Pancreas (tissue), 10 donors: Measurements from ENCODE around the gene MAPT. TPM values are rescaled to one million over a fixed set of nuclear protein-coding genes. Genes with fewer than 3 reads are reported as not detected.
"Not testable (repeated sequence)": the region's sequence is repeated elsewhere in the genome, so short reads cannot be mapped to it uniquely, and the experiment has no call there.

ENCODE experiments used
- ATAC-seq, 4 donors: fragments of 200-7000 bp; cut with Tn5 transposase; one replicate each; pipeline versions ENCODE4 v1.8.0 to v1.9.1; 2020; ENCODE audit warnings: mild to moderate bottlenecking in 4 of 4, moderate library complexity in 4 of 4
- DNase-seq, 6 donors: peaks; one replicate each; pipeline ENCODE4 v3.0.0-alpha.2; 2020
- FAIRE-seq: peaks from 2 replicates; lab custom pipeline; 2012; peaks lifted over from hg19 to GRCh38; lab: Jason Lieb, UNC
- H3K27ac ChIP-seq, 4 donors: fragments of 200-600 bp; sonication (generic); 1 replicate in 3 of 4; 2 replicates in 1 of 4; pipeline versions ENCODE4 v1.5.0 to v1.8.0; 2020
- H3K27me3 ChIP-seq, 4 donors: fragments of 200-600 bp; one replicate each; pipeline ENCODE4 v1.8.0; 2021
- H3K36me3 ChIP-seq, 3 donors: fragments of 200-600 bp; sonication (generic) in 1 of 3; one replicate each; pipeline versions ENCODE4 v1.5.0 to v1.8.0; 2020 to 2021
- H3K4me1 ChIP-seq, 3 donors: fragments of 200-600 bp; one replicate each; pipeline ENCODE4 v1.8.0; 2021
- H3K4me3 ChIP-seq, 4 donors: fragments of 200-600 bp; sonication (generic) in 2 of 4; one replicate each; pipeline versions ENCODE4 v1.5.0 to v1.8.0; 2020 to 2021
- H3K9me3 ChIP-seq, 4 donors: fragments of 200-600 bp; one replicate each; pipeline ENCODE4 v1.8.0; 2021
- CTCF ChIP-seq, 4 donors: fragments of 200-600 bp; sonication (generic) in 3 of 4; IDR thresholded peaks; one replicate each; pipeline versions ENCODE4 v1.5.0 to v1.8.0; 2021; ENCODE audit warnings: antibody characterized with exemption in 4 of 4
- WGBS, 2 donors: extraction: QIAGEN DNeasy Blood & Tissue Kit; methylation state at CpG; one replicate each; pipeline ENCODE4 v1.1.7; 2013; 5-methylcytosine and 5-hydroxymethylcytosine counted together
- intact Hi-C, 3 donors: fragments of 100-400 bp; cut with DNase I; formaldehyde crosslinking; loops; one replicate each; pipeline versions ENCODE4 v1.11.1 to v1.14.2; 2022
- polyA plus RNA-seq, 2 donors: library from polyadenylated mRNA; stranded (reverse); fragments of 200-250 nt; gene quantifications; one replicate each; pipeline ENCODE4 v1.2.3, GENCODE V29; 2013
- total RNA-seq, 6 donors: library from RNA; stranded (reverse); fragmentation: NEBNext Ultra II Directional in 4 of 6; extraction: Animal tissue kit (Norgen Biotek cat#: 25700) in 4 of 6; gene quantifications; one replicate each; pipeline versions ENCODE4 v1.2.1 to v1.2.4, GENCODE V29; 2021 to 2023
- donor health status: healthy with polysubstance abuse.
- donor health status: DM: no; HTN: no; CAD: no; lungs with moderate emphysema.
- donor health status: DM: no; HTN: no; CAD: no.
- donor health status: control.
- donor health status: control.
- donor health status: Bipolar disorder and iron deficiency.
- donor health status: DM: yes; HTN: yes; CAD: no.
- donor health status: DM: no; HTN: no; CAD: no.
- donor health status: DM: no; HTN: no; CAD: no.
- donor health status: DM: yes; HTN: yes; CAD: no.

The MAPT gene
- total and polyA plus RNA-seq, 8 donors, result 1.1 to 3.2 (median 1.7) TPM

GRCh38 chr17:46012506-46013079 is 118.2 kb downstream of the MAPT start:
- Histone ChIP-seq H3K27me3 (no peaks in the 10 kb centered on the region), H3K9me3 (no peaks in the 10 kb centered on the region), H3K4me1 (peaks cover 0 to 2% (median 0%) of the 10 kb centered on the region in 3 donors), H3K27ac (no peak overlapping the region), H3K4me3 (no peak overlapping the region), H3K36me3 (no peaks in the 10 kb centered on the region)
- WGBS, 2 donors, result 85 to 86% methylated on average over 9 to 11 of the region's 11 CpGs
- no peak for FAIRE-seq
- peak in 1 of 6 donors; percentile 46 for DNase-seq
- intact Hi-C loops, result no loop called here
- no peak for ATAC-seq
- no peak for TF ChIP-seq CTCF (IDR thresholded peaks at IDR 0.05)

- Histone ChIP-seq H3K4me3 (no peak overlapping the region), H3K27me3 (no peaks in the 10 kb centered on the region), H3K9me3 (no peaks in the 10 kb centered on the region), H3K4me1 (peaks cover 0 to 5% (median 0%) of the 10 kb centered on the region in 3 donors), H3K27ac (no peak overlapping the region), H3K36me3 (no peaks in the 10 kb centered on the region)
- intact Hi-C loops, result no loop called here
- no peak for TF ChIP-seq CTCF (IDR thresholded peaks at IDR 0.05)
- 92 to 93% methylated on average over 7 of the region's 7 CpGs for WGBS, 2 donors
- ATAC-seq (no peak), DNase-seq (peak in 1 of 6 donors; percentile 57), FAIRE-seq (no peak)
Observed at GRCh38 chr17:46013127-46013501, 118.8 kb downstream of the MAPT start.

DNA sequence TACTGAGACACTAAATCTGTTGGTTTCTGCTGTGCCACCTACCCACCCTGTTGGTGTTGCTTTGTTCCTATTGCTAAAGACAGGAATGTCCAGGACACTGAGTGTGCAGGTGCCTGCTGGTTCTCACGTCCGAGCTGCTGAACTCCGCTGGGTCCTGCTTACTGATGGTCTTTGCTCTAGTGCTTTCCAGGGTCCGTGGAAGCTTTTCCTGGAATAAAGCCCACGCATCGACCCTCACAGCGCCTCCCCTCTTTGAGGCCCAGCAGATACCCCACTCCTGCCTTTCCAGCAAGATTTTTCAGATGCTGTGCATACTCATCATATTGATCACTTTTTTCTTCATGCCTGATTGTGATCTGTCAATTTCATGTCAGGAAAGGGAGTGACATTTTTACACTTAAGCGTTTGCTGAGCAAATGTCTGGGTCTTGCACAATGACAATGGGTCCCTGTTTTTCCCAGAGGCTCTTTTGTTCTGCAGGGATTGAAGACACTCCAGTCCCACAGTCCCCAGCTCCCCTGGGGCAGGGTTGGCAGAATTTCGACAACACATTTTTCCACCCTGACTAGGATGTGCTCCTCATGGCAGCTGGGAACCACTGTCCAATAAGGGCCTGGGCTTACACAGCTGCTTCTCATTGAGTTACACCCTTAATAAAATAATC is 119.3 kb downstream of the MAPT start:
- Histone ChIP-seq H3K27me3 (no peaks in the 10 kb centered on the region), H3K4me1 (peaks cover 0 to 8% (median 0%) of the 10 kb centered on the region in 3 donors), H3K27ac (no peak overlapping the region), H3K9me3 (no peaks in the 10 kb centered on the region), H3K36me3 (no peaks in the 10 kb centered on the region), H3K4me3 (no peak overlapping the region)
- FAIRE-seq (no peak), DNase-seq (no peak), ATAC-seq (no peak)
- intact Hi-C loops, result no loop called here
- TF ChIP-seq CTCF (IDR thresholded peaks at IDR 0.05), result no peak
- WGBS, 2 donors, result 75 to 76% methylated on average over 9 of the region's 9 CpGs

DNA sequence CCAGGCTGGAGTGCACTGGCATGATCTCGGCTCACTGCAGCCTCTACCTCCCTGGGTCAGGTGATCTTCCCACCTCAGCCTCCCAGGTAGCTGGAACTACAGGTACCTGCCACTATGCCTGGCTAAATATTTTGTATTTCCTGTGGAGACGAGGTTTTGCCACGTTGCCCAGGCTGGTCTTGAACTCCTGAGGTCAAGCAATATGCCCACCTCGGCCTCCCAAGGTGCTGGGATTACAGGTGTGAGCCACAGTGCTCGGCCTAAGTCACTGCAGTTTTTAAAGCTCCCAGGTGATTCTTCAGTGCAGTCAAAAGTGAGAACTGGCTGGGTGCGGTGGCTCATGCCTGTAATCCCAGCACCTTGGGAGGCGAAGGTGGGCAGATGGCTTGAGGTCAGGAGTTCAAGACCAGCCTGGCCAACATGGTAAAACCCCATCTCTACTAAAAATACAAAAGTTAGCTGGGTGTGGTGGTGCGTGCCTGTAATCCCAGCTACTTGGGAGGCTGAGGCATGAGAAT is 125.1 kb downstream of the MAPT start:
- H3K36me3 ChIP-seq, H3K9me3 ChIP-seq, FAIRE-seq, H3K4me3 ChIP-seq, intact Hi-C loops, H3K27me3 ChIP-seq, ATAC-seq: not testable (repeated sequence)
- WGBS, 2 donors, result 95 to 97% methylated on average over 8 of the region's 8 CpGs
- Histone ChIP-seq H3K4me1 (peaks cover 0 to 12% (median 0%) of the 10 kb centered on the region in 3 donors), H3K27ac (peak overlapping the region in 1 of 4 donors; percentile 27)
- peak in 1 of 6 donors; percentile 16 for DNase-seq

- no peaks in the 10 kb centered on the region for H3K9me3 ChIP-seq
- no peak for ATAC-seq
- H3K4me1 ChIP-seq, result peaks cover 0 to 19% (median 5%) of the 10 kb centered on the region in 3 donors
- intact Hi-C loops, result no loop called here
- peak overlapping the region in 1 of 4 donors; percentile 6 for H3K27ac ChIP-seq
- no peaks in the 10 kb centered on the region for H3K36me3 ChIP-seq
- peak in 1 of 6 donors; percentile 53 for DNase-seq
- H3K27me3 ChIP-seq, result no peaks in the 10 kb centered on the region
- WGBS, 2 donors, result 89 to 96% methylated on average over 14 of the region's 14 CpGs
- TF ChIP-seq CTCF (IDR thresholded peaks at IDR 0.05), result no peak
- no peak overlapping the region for H3K4me3 ChIP-seq
- no peak for FAIRE-seq
Observed at GRCh38 chr17:46020023-46020761, 125.8 kb downstream of the MAPT start.
